ENCODE results near the gene RND3. TPM values are rescaled to one million over a fixed set of nuclear protein-coding genes. Genes with fewer than 3 reads are reported as not detected.

Gene RND3
- total and polyA plus RNA-seq, 8 donors, result 10.3 to 58.2 (median 27.1) TPM

DNA sequence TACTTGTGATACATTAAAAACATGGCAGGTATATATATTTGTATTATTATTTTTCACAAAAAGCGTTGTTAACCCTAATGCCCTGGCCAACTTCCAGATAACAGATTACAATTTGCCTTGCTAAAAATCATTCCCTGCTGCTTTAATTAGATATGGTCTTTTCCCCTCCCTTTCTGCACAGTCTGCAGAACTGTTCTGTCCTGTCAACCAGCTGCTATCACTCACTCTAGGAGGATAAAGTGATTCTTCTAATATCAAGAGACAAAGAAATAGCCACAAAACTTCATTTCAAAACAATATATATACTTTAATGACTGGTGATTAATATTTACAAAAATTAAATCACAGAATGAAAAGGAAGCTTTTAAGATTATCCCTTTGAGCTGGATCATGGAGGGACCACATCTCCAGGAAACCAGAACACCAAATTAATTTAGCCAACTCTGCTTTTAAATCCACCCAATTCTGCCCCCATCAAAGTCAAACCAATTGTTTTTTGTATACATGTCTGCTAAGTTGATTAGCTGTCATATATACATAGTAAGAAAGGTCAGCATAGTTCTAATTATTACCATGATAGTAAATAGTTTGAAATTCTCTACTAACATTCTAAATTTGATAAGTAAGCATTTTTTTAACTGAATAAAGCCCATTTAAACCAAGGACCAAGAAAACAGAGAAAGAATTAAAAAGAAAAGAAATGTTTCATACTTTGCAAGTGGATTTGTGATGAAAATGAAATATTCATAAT is 55.7 kb downstream of the RND3 start:
- TF ChIP-seq EP300 (IDR thresholded peaks at IDR 0.05) (no peak), POLR2A (IDR thresholded peaks at IDR 0.05) (no peak), POLR2AphosphoS5 (IDR thresholded peaks at IDR 0.05) (no peak)
- TF ChIP-seq, protein P1, sequence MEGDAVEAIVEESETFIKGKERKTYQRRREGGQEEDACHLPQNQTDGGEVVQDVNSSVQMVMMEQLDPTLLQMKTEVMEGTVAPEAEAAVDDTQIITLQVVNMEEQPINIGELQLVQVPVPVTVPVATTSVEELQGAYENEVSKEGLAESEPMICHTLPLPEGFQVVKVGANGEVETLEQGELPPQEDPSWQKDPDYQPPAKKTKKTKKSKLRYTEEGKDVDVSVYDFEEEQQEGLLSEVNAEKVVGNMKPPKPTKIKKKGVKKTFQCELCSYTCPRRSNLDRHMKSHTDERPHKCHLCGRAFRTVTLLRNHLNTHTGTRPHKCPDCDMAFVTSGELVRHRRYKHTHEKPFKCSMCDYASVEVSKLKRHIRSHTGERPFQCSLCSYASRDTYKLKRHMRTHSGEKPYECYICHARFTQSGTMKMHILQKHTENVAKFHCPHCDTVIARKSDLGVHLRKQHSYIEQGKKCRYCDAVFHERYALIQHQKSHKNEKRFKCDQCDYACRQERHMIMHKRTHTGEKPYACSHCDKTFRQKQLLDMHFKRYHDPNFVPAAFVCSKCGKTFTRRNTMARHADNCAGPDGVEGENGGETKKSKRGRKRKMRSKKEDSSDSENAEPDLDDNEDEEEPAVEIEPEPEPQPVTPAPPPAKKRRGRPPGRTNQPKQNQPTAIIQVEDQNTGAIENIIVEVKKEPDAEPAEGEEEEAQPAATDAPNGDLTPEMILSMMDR (IDR thresholded peaks at IDR 0.05), result no peak
- intact Hi-C loops (cut with DNase I; ENCODE audit: low total_unique reads), result no loop called here
- Histone ChIP-seq H3K27me3 (no peaks in the 10 kb centered on the region), H3K27ac (no peak overlapping the region), H3K4me3 (no peak overlapping the region), H3K9me3 (no peaks in the 10 kb centered on the region), H3K4me1 (no peaks in the 10 kb centered on the region), H3K36me3 (no peaks in the 10 kb centered on the region)
- 38 to 91% (median 76%) methylated on average over 1 of the region's 1 CpG for WGBS, 5 donors
- DNase-seq, result no peak

DNA sequence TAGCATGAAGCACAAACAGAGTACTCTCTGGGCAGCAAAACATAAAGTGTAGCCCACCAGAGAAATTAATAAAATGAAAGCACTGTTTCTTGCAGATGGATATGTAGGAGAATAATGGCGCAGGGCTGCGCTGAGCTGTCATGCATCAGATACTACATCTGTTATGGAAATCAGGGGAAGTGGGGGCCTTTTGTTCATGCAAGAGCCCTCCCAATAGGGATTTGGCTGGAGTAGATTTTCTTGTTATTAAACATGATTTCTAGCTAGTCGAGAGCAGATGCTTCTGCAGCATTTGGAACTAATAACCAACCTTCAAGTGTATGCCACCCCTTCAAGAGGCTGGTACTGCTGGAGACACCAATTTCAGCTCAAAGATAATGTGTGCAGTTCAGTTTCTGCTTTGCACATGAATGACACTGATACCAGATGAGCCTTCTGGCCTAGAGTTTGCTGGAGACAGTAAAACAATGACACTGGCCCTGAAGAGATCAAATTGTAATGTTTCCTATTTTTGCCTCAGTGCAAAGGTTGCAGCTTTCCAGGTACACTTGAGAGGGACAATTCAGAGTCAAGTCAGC is 58.0 kb downstream of the RND3 start:
- 86 to 95% (median 90%) methylated on average over 3 of the region's 3 CpGs for whole genome bisulfite sequencing, 5 donors

DNA sequence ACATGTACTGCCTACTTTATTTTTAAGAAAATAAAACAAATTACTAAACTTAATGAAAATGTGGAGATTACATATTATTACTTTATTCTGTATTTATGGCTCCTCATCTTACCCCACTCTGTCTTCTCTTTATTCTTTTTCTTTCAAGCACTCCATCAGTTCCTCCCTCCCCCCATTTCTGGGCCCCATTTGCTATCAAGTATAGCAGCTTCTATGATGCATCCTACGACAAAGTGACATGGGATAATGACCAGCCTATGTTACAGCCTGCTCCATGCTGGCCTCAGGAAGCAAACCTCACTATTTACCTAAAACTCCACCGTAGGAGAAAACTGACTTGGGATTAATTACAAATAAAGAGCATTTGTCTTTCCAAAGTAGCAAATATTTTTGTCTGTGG is 58.8 kb downstream of the RND3 start:
- Histone ChIP-seq H3K4me1 (peaks cover 0 to 6% (median 0%) of the 10 kb centered on the region in 4 donors), H3K27me3 (no peaks in the 10 kb centered on the region), H3K36me3 (no peaks in the 10 kb centered on the region), H3K9me3 (no peaks in the 10 kb centered on the region), H3K4me3 (no peak overlapping the region), H3K27ac (no peak overlapping the region)
- WGBS, 5 donors, result 56 to 77% (median 58%) methylated on average over 2 of the region's 2 CpGs
- DNase-seq, result no peak
- TF ChIP-seq POLR2A (IDR thresholded peaks at IDR 0.05) (no peak), EP300 (IDR thresholded peaks at IDR 0.05) (no peak), POLR2AphosphoS5 (IDR thresholded peaks at IDR 0.05) (no peak)
- TF ChIP-seq, protein P1 (IDR thresholded peaks at IDR 0.05), result no peak
- intact Hi-C loops (cut with DNase I; ENCODE audit: low total_unique reads), result no loop called here

More for the DNA sequence above, 58.0 kb downstream of the RND3 start:
- intact Hi-C loops (cut with DNase I; ENCODE audit: low total_unique reads), result no loop called here
- Histone ChIP-seq H3K9me3 (no peaks in the 10 kb centered on the region), H3K36me3 (no peaks in the 10 kb centered on the region), H3K27me3 (no peaks in the 10 kb centered on the region), H3K4me1 (peaks cover 0 to 4% (median 0%) of the 10 kb centered on the region in 4 donors), H3K27ac (no peak overlapping the region), H3K4me3 (no peak overlapping the region)
- DNase-seq, result no peak
- no peak for TF ChIP-seq EP300 (IDR thresholded peaks at IDR 0.05)
- TF ChIP-seq POLR2A (IDR thresholded peaks at IDR 0.05), result no peak
- TF ChIP-seq POLR2AphosphoS5 (IDR thresholded peaks at IDR 0.05), result no peak
- TF ChIP-seq, protein P1 (IDR thresholded peaks at IDR 0.05), result no peak

DNA sequence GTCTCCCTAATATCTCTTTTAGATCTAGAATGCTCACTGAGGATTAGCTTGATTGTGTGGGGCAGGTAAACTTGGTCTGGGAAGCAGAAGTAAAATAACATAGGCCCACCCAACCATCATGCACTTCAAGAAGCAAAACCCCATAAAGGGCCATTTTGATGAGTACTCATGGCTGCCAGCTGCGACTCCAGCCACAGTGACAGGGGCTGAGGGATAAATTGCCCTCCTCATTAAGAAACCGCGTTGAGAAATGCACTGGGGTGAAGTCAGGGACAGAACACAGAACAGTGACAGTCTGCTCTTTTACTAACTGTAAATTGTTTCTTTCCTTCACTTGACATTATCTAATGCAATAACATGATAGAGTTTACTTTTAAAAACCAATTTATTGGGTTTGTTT is 60.2 kb downstream of the RND3 start:
- no peaks in the 10 kb centered on the region for H3K9me3 ChIP-seq
- peaks cover 0 to 6% (median 0%) of the 10 kb centered on the region in 4 donors for H3K4me1 ChIP-seq
- H3K36me3 ChIP-seq, result no peaks in the 10 kb centered on the region
- no peak overlapping the region for H3K27ac ChIP-seq
- H3K4me3 ChIP-seq, result no peak overlapping the region
- DNase-seq, result no peak
- no peaks in the 10 kb centered on the region for H3K27me3 ChIP-seq
- TF ChIP-seq, protein P1 (IDR thresholded peaks at IDR 0.05), result no peak
- no peak for TF ChIP-seq POLR2AphosphoS5 (IDR thresholded peaks at IDR 0.05)
- intact Hi-C loops (cut with DNase I; ENCODE audit: low total_unique reads), result no loop called here
- WGBS, 5 donors, result 71 to 86% (median 82%) methylated on average over 3 of the region's 3 CpGs
